GM10266 (cell line): ENCODE results near the gene PIK3R2.

Experiments used
- DNase-seq: peaks from one replicate; pipeline ENCODE4 v3.0.0; 2012; ENCODE audit errors: extremely low spot score
- CTCF ChIP-seq: IDR thresholded peaks from 2 replicates; pipeline ENCODE4 v1.5.1; 2012; ENCODE audit warnings: mild to moderate bottlenecking, low read depth; ENCODE audit not compliant: control insufficient read depth, insufficient read depth; ENCODE audit errors: missing control alignments

Gene PIK3R2

GRCh38 chr19:18218159-18218558, 65.2 kb downstream of the PIK3R2 start:
- TF ChIP-seq CTCF = no peak
- DNase-seq = no peak

DNA sequence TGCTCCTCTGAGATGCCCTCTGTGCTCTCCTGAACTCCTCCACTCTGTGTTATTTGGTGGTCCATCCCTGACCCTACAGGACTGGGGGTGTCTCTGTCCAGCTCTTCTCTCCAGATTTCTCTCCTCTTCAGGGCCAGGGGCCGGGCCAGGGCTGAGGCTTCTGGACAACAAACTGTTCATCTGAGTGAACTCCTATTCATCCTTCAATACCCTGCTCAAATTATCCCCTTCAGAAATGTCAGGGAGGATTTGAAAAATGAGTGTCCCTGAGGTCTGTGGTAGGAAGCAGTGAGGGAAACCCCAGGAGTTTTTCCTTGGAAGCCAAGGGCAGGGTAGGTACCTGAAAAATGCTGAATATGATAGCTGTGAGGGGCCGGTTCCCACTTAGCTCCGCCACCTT, 65.6 kb downstream of the PIK3R2 start:
- no peak for DNase-seq
- no peak for TF ChIP-seq CTCF
